Measurements from ENCODE around the gene DNAAF9. TPM values are rescaled to one million over a fixed set of nuclear protein-coding genes. Genes with fewer than 3 reads are reported as not detected.

The DNAAF9 gene
- total RNA-seq, 1 donor from 2014 or later = 18.6 TPM

- Histone ChIP-seq H3K27me3 (ENCODE audit: insufficient read depth, low read length) (no peaks in the 10 kb centered on the region), H4K20me1 (ENCODE audit: insufficient read depth, low read length) (peaks cover 75% of the 10 kb centered on the region), H2AFZ (ENCODE audit: low read depth, low read length) (no peak overlapping the region), H3K4me3 (ENCODE audit: insufficient read depth, low read depth, low read length) (no peak overlapping the region), H3K9me3 (ENCODE audit: insufficient read depth, low read depth, low read length) (no peaks in the 10 kb centered on the region), H3K27ac (ENCODE audit: low read depth, low read length) (no peak overlapping the region), H3K4me1 (ENCODE audit: insufficient read depth, low read length) (peaks cover 13% of the 10 kb centered on the region), H3K9ac (ENCODE audit: low read length) (no peak overlapping the region), H3K79me2 (ENCODE audit: insufficient read depth, low read length) (peaks cover 85% of the 10 kb centered on the region), H3K36me3 (ENCODE audit: insufficient read depth, low read length) (no peaks in the 10 kb centered on the region), H3K4me2 (ENCODE audit: low read length) (no peak overlapping the region)
- TF ChIP-seq EZH2 (IDR thresholded peaks at IDR 0.05; ENCODE audit: insufficient read depth, low read length) = no peak
- TF ChIP-seq, protein P1, sequence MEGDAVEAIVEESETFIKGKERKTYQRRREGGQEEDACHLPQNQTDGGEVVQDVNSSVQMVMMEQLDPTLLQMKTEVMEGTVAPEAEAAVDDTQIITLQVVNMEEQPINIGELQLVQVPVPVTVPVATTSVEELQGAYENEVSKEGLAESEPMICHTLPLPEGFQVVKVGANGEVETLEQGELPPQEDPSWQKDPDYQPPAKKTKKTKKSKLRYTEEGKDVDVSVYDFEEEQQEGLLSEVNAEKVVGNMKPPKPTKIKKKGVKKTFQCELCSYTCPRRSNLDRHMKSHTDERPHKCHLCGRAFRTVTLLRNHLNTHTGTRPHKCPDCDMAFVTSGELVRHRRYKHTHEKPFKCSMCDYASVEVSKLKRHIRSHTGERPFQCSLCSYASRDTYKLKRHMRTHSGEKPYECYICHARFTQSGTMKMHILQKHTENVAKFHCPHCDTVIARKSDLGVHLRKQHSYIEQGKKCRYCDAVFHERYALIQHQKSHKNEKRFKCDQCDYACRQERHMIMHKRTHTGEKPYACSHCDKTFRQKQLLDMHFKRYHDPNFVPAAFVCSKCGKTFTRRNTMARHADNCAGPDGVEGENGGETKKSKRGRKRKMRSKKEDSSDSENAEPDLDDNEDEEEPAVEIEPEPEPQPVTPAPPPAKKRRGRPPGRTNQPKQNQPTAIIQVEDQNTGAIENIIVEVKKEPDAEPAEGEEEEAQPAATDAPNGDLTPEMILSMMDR (IDR thresholded peaks at IDR 0.05; ENCODE audit: insufficient read depth, low read depth, low read length) = no peak
- no peak overlapping the region for H3K27ac Mint-ChIP-seq (ENCODE audit: unreplicated experiment)
- peaks cover 2% of the 10 kb centered on the region for H3K9me3 Mint-ChIP-seq (ENCODE audit: unreplicated experiment)
- H3K27me3 Mint-ChIP-seq (ENCODE audit: low read depth, unreplicated experiment) = no peaks in the 10 kb centered on the region
- no peak for FAIRE-seq
- H3K4me1 Mint-ChIP-seq (ENCODE audit: low read depth, unreplicated experiment) = peaks cover 16% of the 10 kb centered on the region
- no peak for DNase-seq (ENCODE audit: low read depth)
- no peak overlapping the region for H3K4me3 Mint-ChIP-seq (ENCODE audit: unreplicated experiment)
- no peaks in the 10 kb centered on the region for H3K36me3 Mint-ChIP-seq (ENCODE audit: low read depth, unreplicated experiment)
These were observed 3.7 kb downstream of the DNAAF9 start for GRCh38 chr20:3403741-3404140.

- Histone ChIP-seq H3K36me3 (ENCODE audit: insufficient read depth, low read length) (no peaks in the 10 kb centered on the region), H2AFZ (ENCODE audit: low read depth, low read length) (no peak overlapping the region), H4K20me1 (ENCODE audit: insufficient read depth, low read length) (peaks cover 88% of the 10 kb centered on the region), H3K27ac (ENCODE audit: low read depth, low read length) (no peak overlapping the region), H3K27me3 (ENCODE audit: insufficient read depth, low read length) (no peaks in the 10 kb centered on the region), H3K4me2 (ENCODE audit: low read length) (no peak overlapping the region), H3K79me2 (ENCODE audit: insufficient read depth, low read length) (peaks cover 97% of the 10 kb centered on the region), H3K9me3 (ENCODE audit: insufficient read depth, low read depth, low read length) (no peaks in the 10 kb centered on the region), H3K9ac (ENCODE audit: low read length) (no peak overlapping the region), H3K4me3 (ENCODE audit: insufficient read depth, low read depth, low read length) (no peak overlapping the region), H3K4me1 (ENCODE audit: insufficient read depth, low read length) (peaks cover 12% of the 10 kb centered on the region)
- Mint-ChIP-seq H3K4me3 (ENCODE audit: unreplicated experiment) (no peak overlapping the region), H3K27ac (ENCODE audit: unreplicated experiment) (no peak overlapping the region), H3K36me3 (ENCODE audit: low read depth, unreplicated experiment) (no peaks in the 10 kb centered on the region), H3K9me3 (ENCODE audit: unreplicated experiment) (no peaks in the 10 kb centered on the region), H3K4me1 (ENCODE audit: low read depth, unreplicated experiment) (peaks cover 17% of the 10 kb centered on the region), H3K27me3 (ENCODE audit: low read depth, unreplicated experiment) (no peaks in the 10 kb centered on the region)
- no peak for DNase-seq (ENCODE audit: low read depth)
- no peak for TF ChIP-seq EZH2 (IDR thresholded peaks at IDR 0.05; ENCODE audit: insufficient read depth, low read length)
- TF ChIP-seq, protein P1 (IDR thresholded peaks at IDR 0.05; ENCODE audit: insufficient read depth, low read depth, low read length) = no peak
- no peak for FAIRE-seq
These were observed 5.0 kb downstream of the DNAAF9 start for GRCh38 chr20:3402453-3402852.

DNA sequence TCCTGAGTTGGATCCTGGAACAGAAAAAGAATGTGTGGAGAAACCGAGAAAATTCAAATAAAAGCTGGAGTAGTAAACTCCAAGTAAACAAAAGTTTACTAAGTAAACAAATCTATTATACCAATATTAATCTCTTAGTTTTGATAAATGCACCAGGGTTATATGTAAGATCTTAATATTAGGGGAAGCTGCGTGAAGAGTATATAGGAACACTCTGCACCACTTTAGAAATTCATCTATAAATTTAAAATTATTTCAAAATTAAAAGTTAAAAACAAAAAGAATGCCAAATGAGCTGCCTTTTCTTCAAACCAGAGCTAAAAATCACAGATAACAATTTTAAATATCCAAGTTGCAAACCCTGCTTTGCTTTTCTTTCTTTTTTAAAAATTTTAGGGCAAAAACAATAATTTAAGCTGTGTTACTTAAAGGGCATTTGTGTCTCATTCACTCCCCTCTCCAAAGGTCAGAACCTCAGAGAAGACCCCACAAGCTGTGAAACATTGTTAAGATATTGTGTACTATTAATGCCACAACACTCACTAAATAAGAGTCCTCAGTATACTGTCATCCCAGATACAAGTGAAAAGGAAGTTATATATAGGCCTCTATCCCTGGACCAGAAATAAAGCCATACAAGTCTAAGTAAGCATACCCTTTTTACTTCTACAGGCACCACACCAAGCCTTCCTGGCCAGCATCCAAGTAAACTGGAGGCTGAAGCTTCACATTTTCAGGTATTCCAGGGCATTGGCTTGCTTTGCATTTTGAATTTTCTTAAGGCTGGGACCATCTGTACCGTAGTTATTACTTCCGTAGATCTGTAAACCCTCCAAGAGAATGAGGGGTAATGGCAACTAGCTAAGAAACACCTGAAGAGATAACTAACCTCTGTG, 7.0 kb downstream of the DNAAF9 start:
- Histone ChIP-seq H3K4me1 (ENCODE audit: insufficient read depth, low read length) (peaks cover 8% of the 10 kb centered on the region), H3K4me2 (ENCODE audit: low read length) (no peak overlapping the region), H2AFZ (ENCODE audit: low read depth, low read length) (no peak overlapping the region), H3K27ac (ENCODE audit: low read depth, low read length) (no peak overlapping the region), H3K27me3 (ENCODE audit: insufficient read depth, low read length) (no peaks in the 10 kb centered on the region), H3K4me3 (ENCODE audit: insufficient read depth, low read depth, low read length) (no peak overlapping the region), H3K36me3 (ENCODE audit: insufficient read depth, low read length) (no peaks in the 10 kb centered on the region), H3K9me3 (ENCODE audit: insufficient read depth, low read depth, low read length) (no peaks in the 10 kb centered on the region), H3K79me2 (ENCODE audit: insufficient read depth, low read length) (peaks cover 97% of the 10 kb centered on the region), H4K20me1 (ENCODE audit: insufficient read depth, low read length) (peaks cover 92% of the 10 kb centered on the region), H3K9ac (ENCODE audit: low read length) (no peak overlapping the region)
- Mint-ChIP-seq H3K27ac (ENCODE audit: unreplicated experiment) (no peak overlapping the region), H3K4me1 (ENCODE audit: low read depth, unreplicated experiment) (peaks cover 15% of the 10 kb centered on the region), H3K4me3 (ENCODE audit: unreplicated experiment) (no peak overlapping the region), H3K9me3 (ENCODE audit: unreplicated experiment) (peaks cover 4% of the 10 kb centered on the region), H3K27me3 (ENCODE audit: low read depth, unreplicated experiment) (no peaks in the 10 kb centered on the region), H3K36me3 (ENCODE audit: low read depth, unreplicated experiment) (peaks cover 4% of the 10 kb centered on the region)
- TF ChIP-seq, protein P1 (IDR thresholded peaks at IDR 0.05; ENCODE audit: insufficient read depth, low read depth, low read length) = no peak
- no peak for TF ChIP-seq EZH2 (IDR thresholded peaks at IDR 0.05; ENCODE audit: insufficient read depth, low read length)
- FAIRE-seq = no peak
- DNase-seq (ENCODE audit: low read depth) = no peak
